HEK293T (cell line): ENCODE results near the gene CHRM1.

Experiments
- FOXK2 ChIP-seq: fragments of 450-650 bp; IDR thresholded peaks from 2 replicates; pipeline ENCODE4 v1.6.1; 2016; ENCODE audit warnings: mild to moderate bottlenecking
- FOXM1 ChIP-seq: fragments of 450-650 bp; IDR thresholded peaks from 2 replicates; pipeline ENCODE4 v1.6.1; 2017; ENCODE audit warnings: mild to moderate bottlenecking, borderline replicate concordance
- SP1 ChIP-seq: fragments of 450-650 bp; IDR thresholded peaks from 2 replicates; pipeline ENCODE4 v1.6.1; 2017

DNA sequence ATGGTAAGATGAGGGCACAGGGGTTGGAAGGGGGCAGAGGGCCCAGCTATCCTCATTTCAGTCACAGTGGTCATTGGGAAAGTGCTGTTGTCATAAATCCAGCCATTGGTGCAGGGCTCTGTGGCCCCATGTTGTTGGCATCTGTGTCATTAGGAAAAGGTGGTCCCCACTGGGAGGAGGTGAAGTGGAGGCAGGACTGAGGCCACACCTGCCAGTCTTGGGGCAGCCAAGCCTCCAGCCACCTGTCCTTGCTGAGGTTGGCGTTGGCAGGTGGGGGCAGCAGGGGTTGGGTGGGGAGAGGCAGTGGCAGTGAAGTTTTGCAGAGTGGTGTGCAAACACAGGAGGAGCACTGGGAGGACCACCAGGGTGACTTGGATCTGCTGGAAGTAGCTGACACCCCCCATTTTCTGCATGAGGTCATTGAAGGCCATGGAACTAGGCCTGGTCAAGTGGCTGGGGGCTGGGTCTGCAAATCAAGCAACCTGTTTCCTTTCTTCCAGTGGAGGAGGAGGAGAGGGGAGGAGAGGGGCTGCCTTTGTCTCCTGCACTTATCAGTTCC, 38.3 kb upstream of the CHRM1 start:
- no peak for TF ChIP-seq SP1
- no peak for TF ChIP-seq FOXM1
- TF ChIP-seq FOXK2: no peak
